Liver (tissue), 9 donors: ENCODE results near the gene B3GNT3. TPM values are rescaled to one million over a fixed set of nuclear protein-coding genes. Genes with fewer than 3 reads are reported as not detected.
A peak's percentile ranks its signal among the peaks of the same experiment; 100 is the strongest.
"Not testable (repeated sequence)": the region's sequence is repeated elsewhere in the genome, so short reads cannot be mapped to it uniquely, and the experiment has no call there.

Experiments used
- DNase-seq: peaks from one replicate; pipeline ENCODE4 v3.0.0-alpha.2; 2017; ENCODE audit warnings: low spot score
- H3K27ac ChIP-seq, 2 donors: one replicate each; pipeline ENCODE4 v1.7.0; 2013; ENCODE audit warnings: inconsistent platforms in 2 of 2, low read length in 2 of 2, control low read depth in 1 of 2, low read depth in 1 of 2, mild to moderate bottlenecking in 1 of 2
- H3K27me3 ChIP-seq, 4 donors: one replicate each; pipeline versions ENCODE4 v1.6.1 to v1.7.0; 2013; ENCODE audit warnings: low read length in 3 of 4, inconsistent platforms in 1 of 4, mild to moderate bottlenecking in 1 of 4, moderate library complexity in 1 of 4; ENCODE audit not compliant: control insufficient read depth in 4 of 4, insufficient read depth in 4 of 4
- H3K36me3 ChIP-seq, 4 donors: one replicate each; pipeline versions ENCODE4 v1.6.1 to v1.7.0; 2013; ENCODE audit warnings: low read length in 3 of 4, mild to moderate bottlenecking in 3 of 4, low read depth in 1 of 4, moderate library complexity in 1 of 4; ENCODE audit not compliant: control insufficient read depth in 4 of 4, insufficient read depth in 3 of 4
- H3K4me1 ChIP-seq, 4 donors: one replicate each; pipeline versions ENCODE4 v1.6.1 to v1.7.0; 2013; ENCODE audit warnings: low read length in 3 of 4, mild to moderate bottlenecking in 3 of 4, moderate library complexity in 1 of 4; ENCODE audit not compliant: control insufficient read depth in 4 of 4, insufficient read depth in 4 of 4
- H3K4me3 ChIP-seq, 3 donors: one replicate each; pipeline versions ENCODE4 v1.6.1 to v1.7.0; 2013; ENCODE audit warnings: low read length in 3 of 3, control low read depth in 1 of 3, low read depth in 1 of 3, mild to moderate bottlenecking in 1 of 3
- H3K9ac ChIP-seq, 2 donors: one replicate each; pipeline ENCODE4 v1.7.0; 2013; ENCODE audit warnings: low read length in 2 of 2, mild to moderate bottlenecking in 2 of 2, moderate library complexity in 2 of 2, control low read depth in 1 of 2, low read depth in 1 of 2
- H3K9me3 ChIP-seq, 4 donors: one replicate each; pipeline versions ENCODE4 v1.6.1 to v1.7.0; 2013; ENCODE audit warnings: low read length in 3 of 4; ENCODE audit not compliant: control insufficient read depth in 4 of 4
- FOXA2 ChIP-seq: IDR thresholded peaks from 2 replicates; pipeline ENCODE4 v1.6.1; 2016; ENCODE audit warnings: antibody characterized with exemption
- GABPA ChIP-seq, 2 donors: IDR thresholded peaks in 1 of 2; conservative IDR thresholded peaks in 1 of 2; 2 replicates each; pipeline ENCODE4 v1.6.1; 2016; ENCODE audit warnings: antibody characterized with exemption in 2 of 2, mild to moderate bottlenecking in 1 of 2, moderate library complexity in 1 of 2
- HNF4A ChIP-seq, 2 donors: conservative IDR thresholded peaks; 2 replicates each; pipeline ENCODE4 v1.6.1; 2016; ENCODE audit warnings: antibody characterized with exemption in 2 of 2, mild to moderate bottlenecking in 2 of 2
- JUND ChIP-seq, 2 donors: IDR thresholded peaks; 2 replicates each; pipeline ENCODE4 v1.6.1; 2016; ENCODE audit warnings: antibody characterized with exemption in 2 of 2
- RAD21 ChIP-seq, 2 donors: IDR thresholded peaks; 2 replicates each; pipeline ENCODE4 v1.6.1; 2016; ENCODE audit warnings: antibody characterized with exemption in 2 of 2, mild to moderate bottlenecking in 2 of 2
- REST ChIP-seq: IDR thresholded peaks from 2 replicates; pipeline ENCODE4 v1.6.1; 2016; ENCODE audit warnings: antibody characterized with exemption, mild to moderate bottlenecking
- RXRA ChIP-seq, 2 donors: IDR thresholded peaks; 2 replicates each; pipeline ENCODE4 v1.6.1; 2017 to 2018; ENCODE audit warnings: antibody characterized with exemption in 2 of 2, mild to moderate bottlenecking in 1 of 2
- TAF1 ChIP-seq: conservative IDR thresholded peaks from 2 replicates; pipeline ENCODE4 v1.6.1; 2016; ENCODE audit warnings: antibody characterized with exemption, mild to moderate bottlenecking
- ZBTB33 ChIP-seq: IDR thresholded peaks from 2 replicates; pipeline ENCODE4 v1.6.1; 2016; ENCODE audit warnings: antibody characterized with exemption
- WGBS: extraction: QIAGEN DNeasy Blood & Tissue Kit; methylation state at CpG from one replicate; pipeline ENCODE4 v1.1.7; 2013; 5-methylcytosine and 5-hydroxymethylcytosine counted together
- polyA plus RNA-seq, 2 donors: library from polyadenylated mRNA; stranded (reverse) in 1 of 2; unstranded in 1 of 2; fragments of 200-250 nt in 1 of 2; fragments of >200 nt in 1 of 2; fragmentation: Nextera tagmentation in 1 of 2; extraction: Ambion mirVana in 1 of 2; gene quantifications; one replicate each; pipeline versions ENCODE4 v1.2.1 to v1.2.3, GENCODE V29; 2013 to 2015
- total RNA-seq, 2 donors: library from RNA; depleted of rRNA; stranded (reverse); fragments of >200 nt; gene quantifications; one replicate each; pipeline ENCODE4 v1.2.3, GENCODE V29; 2014
- TF ChIP-seq, protein P1 (sequence below): IDR thresholded peaks from 2 replicates; pipeline ENCODE4 v1.6.1; 2016; ENCODE audit warnings: antibody characterized with exemption
- donor health status: healthy.
- donor health status: healthy.
- donor health status: healthy.
- donor health status: healthy.
- donor health status: healthy.

The B3GNT3 gene
- total and polyA plus RNA-seq, 4 donors, result 0.14 to 2.1 (median 1.1) TPM

GRCh38 chr19:17775991-17776803, 18.7 kb upstream of the B3GNT3 start:
- H3K27ac ChIP-seq, result no peak overlapping the region
- H3K9me3 ChIP-seq, result no peaks in the 10 kb centered on the region
- H3K4me1 ChIP-seq, result peaks cover 0 to 4% (median 0%) of the 10 kb centered on the region in 4 donors
- H3K4me3 ChIP-seq, result no peak overlapping the region
- 69% methylated on average over 27 of the region's 27 CpGs for WGBS
- no peaks in the 10 kb centered on the region for H3K27me3 ChIP-seq
- H3K36me3 ChIP-seq, result no peaks in the 10 kb centered on the region
- H3K9ac ChIP-seq, result no peak overlapping the region
- DNase-seq, result no peak
- no peak for TF ChIP-seq REST
- TF ChIP-seq GABPA (IDR thresholded peaks at IDR 0.05 in 1 of 2, conservative IDR thresholded peaks at IDR 0.05 in 1 of 2), result no peak
- no peak for TF ChIP-seq HNF4A (conservative IDR thresholded peaks at IDR 0.05)
- no peak for TF ChIP-seq RAD21 (IDR thresholded peaks at IDR 0.05)
- no peak for TF ChIP-seq ZBTB33
- TF ChIP-seq, protein P1, sequence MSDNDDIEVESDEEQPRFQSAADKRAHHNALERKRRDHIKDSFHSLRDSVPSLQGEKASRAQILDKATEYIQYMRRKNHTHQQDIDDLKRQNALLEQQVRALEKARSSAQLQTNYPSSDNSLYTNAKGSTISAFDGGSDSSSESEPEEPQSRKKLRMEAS, result no peak
- no peak for TF ChIP-seq TAF1

DNA sequence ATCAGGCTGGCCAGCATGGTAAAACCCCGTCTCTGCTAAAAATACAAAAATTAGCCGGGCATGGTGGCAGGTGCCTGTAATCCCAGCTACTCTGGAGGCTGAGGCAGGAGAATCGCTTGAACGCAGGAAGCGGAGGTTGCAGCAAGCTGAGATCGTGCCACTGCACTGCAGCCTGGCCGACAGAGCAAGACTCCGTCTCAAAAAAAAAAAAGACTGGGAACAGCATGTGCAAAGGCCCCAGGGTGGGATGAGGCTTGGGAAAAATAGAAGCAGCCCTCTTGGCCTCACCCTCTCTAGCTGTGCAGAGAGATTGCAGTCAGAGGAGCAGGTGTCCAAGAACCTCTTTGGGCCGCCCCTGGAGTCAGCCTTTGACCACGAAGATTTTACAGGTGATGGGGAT, 17.1 kb upstream of the B3GNT3 start:
- H3K27me3 ChIP-seq, H3K4me1 ChIP-seq, DNase-seq, H3K27ac ChIP-seq, H3K36me3 ChIP-seq, H3K4me3 ChIP-seq, H3K9me3 ChIP-seq, H3K9ac ChIP-seq: not testable (repeated sequence)
- 77% methylated on average over 10 of the region's 10 CpGs for WGBS

- peaks cover 0 to 4% (median 0%) of the 10 kb centered on the region in 4 donors for H3K4me1 ChIP-seq
- H3K4me3 ChIP-seq, result no peak overlapping the region
- 12% methylated on average over 37 of the region's 37 CpGs for WGBS
- H3K9ac ChIP-seq, result no peak overlapping the region
- H3K9me3 ChIP-seq, result no peaks in the 10 kb centered on the region
- H3K36me3 ChIP-seq, result no peaks in the 10 kb centered on the region
- no peak for TF ChIP-seq FOXA2
- TF ChIP-seq TAF1, result no peak
- TF ChIP-seq JUND (IDR thresholded peaks at IDR 0.05), result no peak
- no peak for TF ChIP-seq RXRA (IDR thresholded peaks at IDR 0.05)
- peak; percentile 74 for DNase-seq
- no peak overlapping the region for H3K27ac ChIP-seq
- H3K27me3 ChIP-seq, result no peaks in the 10 kb centered on the region
These were observed 16.5 kb upstream of the B3GNT3 start for GRCh38 chr19:17778251-17778967.
